KMS-11 (cell line): ENCODE measurements around the gene CD40LG.

Experiments used
- H2AFZ ChIP-seq: fragments of 200-600 bp; sonication (generic); 2 replicates; pipeline ENCODE4 v1.6.1; 2016; ENCODE audit warnings: antibody characterized with exemption, mixed run types, low read depth
- H3K27ac ChIP-seq: fragments of 200-600 bp; sonication (generic); 2 replicates; pipeline ENCODE4 v1.6.1; 2016; ENCODE audit warnings: mild to moderate bottlenecking, mixed run types
- H3K27me3 ChIP-seq: fragments of 200-600 bp; sonication (generic); 2 replicates; pipeline ENCODE4 v1.6.1; 2017; ENCODE audit warnings: mild to moderate bottlenecking, low read depth, mixed run types, moderate library complexity; ENCODE audit not compliant: insufficient read depth
- H3K36me3 ChIP-seq: fragments of 200-600 bp; sonication (generic); 2 replicates; pipeline ENCODE4 v1.6.1; 2017; ENCODE audit warnings: mild to moderate bottlenecking, mixed run types; ENCODE audit not compliant: insufficient read depth
- H3K4me1 ChIP-seq: fragments of 200-600 bp; sonication (generic); 2 replicates; pipeline ENCODE4 v1.6.1; 2016; ENCODE audit warnings: mild to moderate bottlenecking, low read depth, mixed run types; ENCODE audit not compliant: poor library complexity, severe bottlenecking
- H3K4me2 ChIP-seq: fragments of 200-600 bp; sonication (generic); 2 replicates; pipeline ENCODE4 v1.7.0; 2016; ENCODE audit warnings: mild to moderate bottlenecking, mixed run types
- H3K4me3 ChIP-seq: fragments of 200-600 bp; sonication (generic); IDR thresholded peaks from 2 replicates; pipeline ENCODE4 v1.6.1; 2017; ENCODE audit warnings: low read depth, low read length, mixed read lengths; ENCODE audit not compliant: insufficient read depth
- H3K79me2 ChIP-seq: fragments of 200-600 bp; sonication (generic); 2 replicates; pipeline ENCODE4 v1.6.1; 2016; ENCODE audit warnings: low read depth, mixed run types; ENCODE audit not compliant: insufficient read depth
- H3K9ac ChIP-seq: fragments of 200-600 bp; sonication (generic); 2 replicates; pipeline ENCODE4 v1.6.1; 2016; ENCODE audit warnings: mild to moderate bottlenecking, mixed run types
- H4K20me1 ChIP-seq: fragments of 200-600 bp; sonication (generic); 2 replicates; pipeline ENCODE4 v1.6.1; 2016; ENCODE audit warnings: mild to moderate bottlenecking, mixed run types; ENCODE audit not compliant: insufficient read depth
- CTCF ChIP-seq: fragments of 200-600 bp; sonication (generic); conservative IDR thresholded peaks from 2 replicates; pipeline ENCODE4 v1.6.1; 2017; ENCODE audit warnings: low read depth, mild to moderate bottlenecking, antibody characterized with exemption, low read length, moderate library complexity, mixed read lengths

The CD40LG gene

GRCh38 chrX:136635235-136635634, 12.7 kb upstream of the CD40LG start:
- no peaks in the 10 kb centered on the region for H3K27me3 ChIP-seq
- H3K4me2 ChIP-seq, result no peak overlapping the region
- H3K9ac ChIP-seq, result no peak overlapping the region
- no peaks in the 10 kb centered on the region for H3K36me3 ChIP-seq
- H3K79me2 ChIP-seq, result no peaks in the 10 kb centered on the region
- H3K4me3 ChIP-seq, result no peak overlapping the region
- TF ChIP-seq CTCF, result no peak
- H3K27ac ChIP-seq, result no peak overlapping the region
- H3K4me1 ChIP-seq, result no peaks in the 10 kb centered on the region
- H4K20me1 ChIP-seq, result no peaks in the 10 kb centered on the region
- H2AFZ ChIP-seq, result no peak overlapping the region

- TF ChIP-seq CTCF, result no peak
- no peaks in the 10 kb centered on the region for H3K36me3 ChIP-seq
- H3K27ac ChIP-seq, result no peak overlapping the region
- H3K27me3 ChIP-seq, result no peaks in the 10 kb centered on the region
- no peaks in the 10 kb centered on the region for H3K4me1 ChIP-seq
- H3K4me2 ChIP-seq, result no peak overlapping the region
- no peak overlapping the region for H3K4me3 ChIP-seq
- H4K20me1 ChIP-seq, result no peaks in the 10 kb centered on the region
- H3K79me2 ChIP-seq, result no peaks in the 10 kb centered on the region
- no peak overlapping the region for H3K9ac ChIP-seq
- no peak overlapping the region for H2AFZ ChIP-seq
Observed at GRCh38 chrX:136636121-136636520, 11.8 kb upstream of the CD40LG start.

GRCh38 chrX:136639506-136640176, 8.3 kb upstream of the CD40LG start:
- Histone ChIP-seq H3K27me3 (no peaks in the 10 kb centered on the region), H3K9ac (no peak overlapping the region), H3K79me2 (no peaks in the 10 kb centered on the region), H3K4me3 (no peak overlapping the region), H3K27ac (no peak overlapping the region), H3K36me3 (no peaks in the 10 kb centered on the region), H2AFZ (no peak overlapping the region), H3K4me2 (no peak overlapping the region), H3K4me1 (no peaks in the 10 kb centered on the region), H4K20me1 (no peaks in the 10 kb centered on the region)
- TF ChIP-seq CTCF, result no peak

- no peaks in the 10 kb centered on the region for H3K27me3 ChIP-seq
- H3K27ac ChIP-seq, result no peak overlapping the region
- TF ChIP-seq CTCF, result no peak
Observed at GRCh38 chrX:136643243-136643642, 4.7 kb upstream of the CD40LG start.

More at GRCh38 chrX:136643243-136643642, 4.7 kb upstream of the CD40LG start:
- no peak overlapping the region for H3K4me2 ChIP-seq
- H3K9ac ChIP-seq, result no peak overlapping the region
- no peaks in the 10 kb centered on the region for H4K20me1 ChIP-seq
- no peaks in the 10 kb centered on the region for H3K36me3 ChIP-seq
- H2AFZ ChIP-seq, result no peak overlapping the region
- H3K4me3 ChIP-seq, result no peak overlapping the region
- H3K79me2 ChIP-seq, result no peaks in the 10 kb centered on the region
- no peaks in the 10 kb centered on the region for H3K4me1 ChIP-seq
